Keratinocyte (primary cell): ENCODE results near the gene DUSP28.

Source experiments
- EZH2 ChIP-seq: IDR thresholded peaks from one replicate; pipeline ENCODE4 v1.6.1; 2012; ENCODE audit warnings: inconsistent platforms, mild to moderate bottlenecking, low read length, moderate library complexity
- TF ChIP-seq, protein P1 (sequence below), 3 experiments: IDR thresholded peaks in 1 of 3; conservative IDR thresholded peaks in 1 of 3; optimal IDR thresholded peaks in 1 of 3; 2 replicates in 2 of 3; 3 replicates in 1 of 3; pipeline versions ENCODE3 to v1.5.1; 2011; ENCODE audit warnings: low read length in 3 of 3, mild to moderate bottlenecking in 3 of 3, moderate library complexity in 2 of 3, control low read depth in 1 of 3, inconsistent platforms in 1 of 3; ENCODE audit not compliant: insufficient read depth in 2 of 3; ENCODE audit errors: extremely low read depth in 1 of 3

DNA sequence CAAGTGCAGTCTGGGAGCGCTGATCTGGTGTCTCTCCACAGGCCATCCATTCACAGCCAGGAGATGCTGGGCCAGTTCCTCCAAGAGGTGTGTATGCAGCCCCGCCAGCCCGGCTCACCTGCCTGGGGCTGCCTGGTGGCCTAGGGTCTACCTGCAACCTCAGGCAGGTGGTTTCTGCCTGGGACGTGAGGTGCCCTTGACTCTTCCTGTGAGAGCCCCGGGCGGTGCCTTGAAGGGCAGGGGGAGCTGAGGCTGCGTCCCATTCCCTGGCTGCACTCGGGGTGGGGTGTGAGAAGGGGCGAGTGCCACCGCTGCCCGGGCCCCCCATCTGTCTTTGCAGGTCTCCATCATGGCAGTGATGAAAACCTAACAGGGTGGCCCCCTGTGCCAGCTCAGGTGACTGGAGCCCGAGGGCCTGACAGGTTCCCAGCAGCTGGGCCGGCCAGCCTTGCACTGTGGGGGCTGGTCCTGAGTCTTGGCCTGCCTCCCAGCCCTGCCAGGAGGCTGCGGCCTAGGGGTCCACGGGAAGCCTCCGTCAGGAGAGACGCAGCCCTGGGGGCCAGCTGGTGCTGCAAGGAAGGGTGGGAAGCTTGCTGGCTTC is 38.3 kb downstream of the DUSP28 start:
- TF ChIP-seq, protein P1, sequence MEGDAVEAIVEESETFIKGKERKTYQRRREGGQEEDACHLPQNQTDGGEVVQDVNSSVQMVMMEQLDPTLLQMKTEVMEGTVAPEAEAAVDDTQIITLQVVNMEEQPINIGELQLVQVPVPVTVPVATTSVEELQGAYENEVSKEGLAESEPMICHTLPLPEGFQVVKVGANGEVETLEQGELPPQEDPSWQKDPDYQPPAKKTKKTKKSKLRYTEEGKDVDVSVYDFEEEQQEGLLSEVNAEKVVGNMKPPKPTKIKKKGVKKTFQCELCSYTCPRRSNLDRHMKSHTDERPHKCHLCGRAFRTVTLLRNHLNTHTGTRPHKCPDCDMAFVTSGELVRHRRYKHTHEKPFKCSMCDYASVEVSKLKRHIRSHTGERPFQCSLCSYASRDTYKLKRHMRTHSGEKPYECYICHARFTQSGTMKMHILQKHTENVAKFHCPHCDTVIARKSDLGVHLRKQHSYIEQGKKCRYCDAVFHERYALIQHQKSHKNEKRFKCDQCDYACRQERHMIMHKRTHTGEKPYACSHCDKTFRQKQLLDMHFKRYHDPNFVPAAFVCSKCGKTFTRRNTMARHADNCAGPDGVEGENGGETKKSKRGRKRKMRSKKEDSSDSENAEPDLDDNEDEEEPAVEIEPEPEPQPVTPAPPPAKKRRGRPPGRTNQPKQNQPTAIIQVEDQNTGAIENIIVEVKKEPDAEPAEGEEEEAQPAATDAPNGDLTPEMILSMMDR (optimal IDR thresholded peaks at IDR 0.05 in 1 of 3, IDR thresholded peaks at IDR 0.05 in 1 of 3, conservative IDR thresholded peaks at IDR 0.05 in 1 of 3; ENCODE audit: extremely low read depth in 1 of 3, insufficient read depth in 2 of 3, low read length in 3 of 3), result no peak
- TF ChIP-seq EZH2, result no peak
